Activated CD4-positive, alpha-beta T cell treated with anti-CD3 and anti-CD28 coated beads for 1 hour (primary cell): ENCODE results near the gene RUFY1.
A peak's percentile ranks its signal among the peaks of the same experiment; 100 is the strongest.
"Not testable (repeated sequence)": the region's sequence is repeated elsewhere in the genome, so short reads cannot be mapped to it uniquely, and the experiment has no call there.

Source experiments
- DNase-seq: peaks from one replicate; pipeline ENCODE4 v3.0.0-alpha.2; 2020

RUFY1 gene

DNA sequence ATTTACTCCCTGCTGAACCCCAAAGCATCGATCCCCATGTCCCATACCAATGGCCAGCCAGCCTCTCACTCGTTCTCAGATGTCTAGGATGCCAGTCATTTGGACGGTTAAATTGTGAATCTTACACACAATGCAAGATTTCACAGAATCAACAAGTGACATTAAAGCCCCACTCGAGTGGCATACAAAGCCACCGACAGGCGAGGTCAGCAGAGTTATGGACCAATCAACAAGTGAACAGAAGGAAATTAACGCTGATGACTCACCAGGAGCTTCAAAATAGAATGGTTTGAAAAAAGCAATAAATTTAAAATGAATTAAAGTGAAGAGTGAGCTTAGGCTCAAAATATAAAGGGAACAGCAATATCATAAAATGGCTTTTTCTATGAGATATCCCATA is 8.2 kb upstream of the RUFY1 start:
- no peak for DNase-seq

DNA sequence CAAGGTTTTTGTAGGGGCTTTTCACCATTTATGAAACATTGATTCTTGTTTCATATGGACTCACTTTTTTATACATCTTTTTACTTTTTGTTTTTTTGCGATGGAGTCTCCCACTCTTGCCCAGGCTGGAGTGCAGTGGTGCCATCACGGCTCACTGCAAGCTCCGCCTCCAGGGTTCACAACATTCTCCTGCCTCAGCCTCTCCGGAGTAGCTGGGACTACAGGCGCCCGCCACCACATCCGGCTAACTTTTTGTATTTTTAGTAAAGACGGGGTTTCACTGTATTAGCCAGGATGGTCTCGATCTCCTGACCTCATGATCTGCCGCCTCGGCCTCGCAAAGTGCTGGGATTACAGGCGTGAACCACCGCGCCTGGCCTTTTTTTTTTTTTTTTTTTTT is 7.1 kb upstream of the RUFY1 start:
- not testable (repeated sequence) for DNase-seq

DNA sequence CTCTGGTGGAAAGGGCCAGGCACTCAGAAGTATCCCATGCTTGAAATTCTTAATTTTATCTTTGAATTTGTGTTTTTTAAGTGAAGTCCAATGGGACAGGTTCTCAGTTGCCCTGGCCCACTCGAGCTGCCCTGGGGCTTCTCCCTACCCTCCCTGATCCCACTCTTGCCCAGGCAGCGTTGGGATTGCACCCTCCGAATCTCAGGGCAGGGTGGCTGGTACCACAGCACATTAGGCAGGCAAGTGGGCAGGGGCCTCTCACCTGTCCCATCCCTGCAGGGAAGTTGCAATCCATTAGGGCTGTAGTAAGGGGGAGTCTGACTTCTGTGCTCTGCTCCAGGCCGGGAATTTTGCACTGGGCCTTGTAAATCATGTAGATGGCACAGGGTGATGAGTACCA is 2.7 kb downstream of the RUFY1 start:
- DNase-seq = no peak

GRCh38 chr5:179553875-179554274 is 3.5 kb downstream of the RUFY1 start:
- DNase-seq = no peak

- DNase-seq = no peak
Measured at GRCh38 chr5:179554981-179555380, 4.6 kb downstream of the RUFY1 start.

DNA sequence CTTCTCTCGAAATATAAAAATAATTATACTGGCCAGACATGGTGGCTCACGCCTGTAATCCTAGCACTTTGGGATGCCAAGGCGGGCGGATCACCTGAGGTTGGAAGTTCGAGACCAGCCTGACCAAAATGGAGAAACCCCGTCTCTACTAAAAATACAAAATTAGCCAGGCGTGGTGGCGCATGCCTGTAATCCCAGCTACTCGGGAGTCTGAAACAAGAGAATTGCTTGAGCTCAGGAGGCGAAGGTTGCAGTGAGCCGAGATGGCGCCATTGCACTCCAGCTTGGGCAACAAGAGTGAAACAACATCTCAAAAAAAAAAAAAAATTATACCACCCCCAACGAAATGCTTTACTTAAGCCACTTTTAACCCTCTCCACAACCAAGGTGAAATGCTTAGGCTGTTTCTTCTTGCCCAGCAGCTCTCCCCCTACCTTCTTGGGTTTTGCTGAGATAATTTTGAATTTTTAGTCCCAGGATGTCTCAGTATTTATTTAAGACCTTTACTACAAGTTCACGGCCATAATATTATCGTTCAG is 8.0 kb downstream of the RUFY1 start:
- not testable (repeated sequence) for DNase-seq

DNA sequence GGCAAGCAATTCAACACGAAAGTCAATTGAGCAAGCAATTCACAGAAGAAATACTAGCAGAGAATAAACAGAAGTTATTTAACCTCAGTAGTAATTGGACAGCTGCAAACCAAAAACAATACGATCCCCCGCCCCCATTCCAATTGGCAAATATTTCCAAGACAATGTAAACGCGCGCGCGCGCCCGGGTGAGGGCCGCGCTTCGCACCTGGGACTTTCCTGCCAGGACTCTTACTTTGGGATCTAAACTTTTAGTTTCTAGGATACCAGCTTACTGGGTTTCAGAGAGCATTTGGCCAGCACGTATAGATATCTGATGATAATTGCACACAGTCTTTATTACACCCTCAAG is 8.6 kb downstream of the RUFY1 start:
- DNase-seq = no peak

- DNase-seq = peak; percentile 84
Measured at GRCh38 chr5:179559284-179560252, 9.2 kb downstream of the RUFY1 start.

- DNase-seq = no peak
Measured at GRCh38 chr5:179564526-179564925, 14.2 kb downstream of the RUFY1 start.

- no peak for DNase-seq
Measured at GRCh38 chr5:179568721-179569120, 18.4 kb downstream of the RUFY1 start.

- DNase-seq = no peak
Measured at GRCh38 chr5:179572386-179572785, 22.0 kb downstream of the RUFY1 start.

DNA sequence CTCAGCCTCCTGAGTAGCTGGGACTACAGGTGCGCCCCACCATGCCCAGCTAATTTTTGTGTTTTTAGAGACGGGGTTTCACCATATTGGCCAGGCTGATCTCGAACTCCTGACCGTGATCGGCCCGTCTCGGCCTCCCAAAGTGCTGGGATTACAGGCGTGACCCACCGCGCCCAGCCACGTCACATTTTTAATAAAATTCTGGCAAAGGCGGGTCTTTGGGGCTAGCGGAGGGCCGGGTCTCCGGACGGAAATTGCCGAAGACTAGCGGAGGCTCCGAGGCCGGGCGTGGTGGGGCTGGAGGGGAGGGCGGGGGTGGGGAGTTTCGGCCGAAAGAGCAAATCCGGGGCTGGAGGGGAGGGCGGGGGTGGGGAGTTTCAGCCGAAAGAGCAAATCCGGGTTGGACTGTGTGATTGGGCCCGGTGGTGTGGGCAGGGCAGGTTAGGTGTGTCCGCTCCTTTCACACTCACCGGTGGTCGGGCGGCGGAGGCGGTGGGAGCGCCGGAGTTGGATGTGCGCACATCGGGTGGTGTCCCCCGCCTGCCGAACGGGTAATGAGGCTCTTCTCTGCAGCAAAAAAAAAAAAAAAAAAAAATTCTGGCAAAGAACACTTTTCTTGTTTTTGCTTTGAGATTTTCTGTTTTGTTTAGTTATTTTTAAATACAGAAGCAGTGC is 27.1 kb downstream of the RUFY1 start:
- DNase-seq = no peak

DNA sequence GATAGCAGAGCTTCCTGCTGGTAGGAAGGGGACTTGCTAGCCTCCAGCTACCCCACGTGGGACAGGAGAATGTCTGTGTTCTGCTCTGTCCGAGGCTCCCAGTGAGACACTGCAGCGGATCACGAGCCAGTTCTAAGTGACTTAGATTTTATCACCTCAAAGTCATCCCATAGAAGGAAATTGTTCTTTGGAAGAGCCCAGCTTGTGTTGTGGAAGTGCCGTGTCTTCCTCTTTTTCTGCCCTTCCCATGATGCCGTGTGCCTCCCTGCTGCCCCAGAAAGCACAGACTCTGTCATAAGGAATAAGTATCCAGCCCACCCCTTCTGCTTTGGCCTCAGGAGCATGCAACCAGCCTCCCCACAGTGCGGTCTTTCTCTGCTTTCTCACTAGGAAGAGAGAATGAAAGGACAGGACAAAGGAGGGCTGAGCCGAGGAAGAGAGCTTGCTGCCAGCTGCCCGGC is 35.6 kb downstream of the RUFY1 start:
- no peak for DNase-seq

- no peak for DNase-seq
Measured at GRCh38 chr5:179588166-179588565, 37.8 kb downstream of the RUFY1 start.

DNA sequence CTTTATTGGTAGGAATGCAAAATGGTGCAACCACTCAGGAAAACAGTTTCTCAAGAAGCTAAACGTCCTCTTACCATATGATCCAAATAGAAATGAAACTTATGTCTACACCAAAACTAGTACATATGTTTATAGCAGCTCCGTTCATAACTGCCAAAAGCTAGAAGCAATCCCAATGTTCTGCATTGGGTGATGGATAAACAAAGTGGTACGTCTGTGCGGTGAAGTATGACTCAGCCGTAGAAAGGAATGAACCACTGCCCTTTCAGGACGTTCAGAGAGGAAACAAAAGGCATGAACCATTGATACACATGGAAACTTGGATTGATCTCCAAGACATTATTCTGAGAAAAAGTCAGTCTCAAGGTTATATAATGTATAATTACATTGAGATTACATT is 45.6 kb downstream of the RUFY1 start:
- DNase-seq = no peak

- DNase-seq = no peak
Measured at GRCh38 chr5:179596421-179596820, 46.1 kb downstream of the RUFY1 start.

- no peak for DNase-seq
Measured at GRCh38 chr5:179599100-179599499, 48.7 kb downstream of the RUFY1 start.

- no peak for DNase-seq
Measured at GRCh38 chr5:179599566-179599965, 49.2 kb downstream of the RUFY1 start.

GRCh38 chr5:179599973-179600372 is 49.6 kb downstream of the RUFY1 start:
- DNase-seq = no peak

DNA sequence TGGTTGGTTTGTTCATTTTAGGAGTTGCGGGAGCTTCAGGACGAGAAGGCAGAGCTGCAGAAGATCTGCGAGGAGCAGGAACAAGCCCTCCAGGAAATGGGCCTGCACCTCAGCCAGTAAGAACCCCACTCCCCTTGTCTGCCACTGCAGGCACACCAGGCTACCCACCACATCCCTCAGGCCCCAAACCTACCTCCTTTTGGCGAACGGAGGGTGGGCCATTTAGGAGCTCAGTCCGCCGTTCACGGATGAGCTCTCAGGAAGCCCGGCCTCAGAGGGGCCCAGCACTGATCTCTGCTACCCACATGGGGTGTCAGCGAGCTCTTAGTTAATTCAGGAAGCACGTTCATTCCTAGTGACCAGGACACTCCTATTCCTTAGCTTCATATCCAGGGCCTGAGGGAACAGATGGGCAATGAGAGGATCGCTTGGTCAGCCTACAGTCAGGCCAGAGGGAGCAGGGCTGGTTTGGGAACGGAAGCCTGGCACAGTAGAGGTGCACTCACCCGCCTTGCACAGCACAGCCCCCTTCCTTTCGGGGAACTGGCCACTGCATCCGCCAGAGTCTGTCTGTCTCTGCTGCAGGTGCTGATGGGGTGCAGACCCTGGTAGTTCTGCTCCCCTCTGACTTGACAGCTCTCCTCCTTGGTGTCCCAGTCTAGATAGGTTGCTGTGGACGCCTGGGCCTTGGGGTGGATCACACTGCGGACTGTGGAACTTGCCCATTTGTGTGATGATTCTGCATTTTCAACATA is 51.7 kb downstream of the RUFY1 start:
- no peak for DNase-seq

DNA sequence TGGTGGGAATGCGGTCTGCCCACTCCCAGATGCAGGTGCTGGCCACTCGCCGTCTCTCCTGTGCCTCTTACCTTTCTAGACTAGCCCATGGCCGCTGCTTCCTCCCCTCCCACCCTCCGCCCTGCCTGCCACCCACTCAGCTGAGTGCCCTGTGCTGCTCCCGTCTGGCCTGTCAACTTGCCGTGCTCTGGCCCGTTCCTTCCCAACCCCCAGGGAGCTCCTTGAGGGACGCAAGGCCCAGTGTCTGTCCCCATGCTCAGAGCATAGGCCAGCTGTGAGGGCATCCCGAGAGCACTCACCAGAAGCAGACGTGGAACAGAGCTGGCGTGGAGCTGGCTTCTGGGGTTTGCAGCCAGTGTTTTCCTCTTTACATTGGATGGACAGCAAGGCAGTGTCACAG is 53.0 kb downstream of the RUFY1 start:
- no peak for DNase-seq

DNA sequence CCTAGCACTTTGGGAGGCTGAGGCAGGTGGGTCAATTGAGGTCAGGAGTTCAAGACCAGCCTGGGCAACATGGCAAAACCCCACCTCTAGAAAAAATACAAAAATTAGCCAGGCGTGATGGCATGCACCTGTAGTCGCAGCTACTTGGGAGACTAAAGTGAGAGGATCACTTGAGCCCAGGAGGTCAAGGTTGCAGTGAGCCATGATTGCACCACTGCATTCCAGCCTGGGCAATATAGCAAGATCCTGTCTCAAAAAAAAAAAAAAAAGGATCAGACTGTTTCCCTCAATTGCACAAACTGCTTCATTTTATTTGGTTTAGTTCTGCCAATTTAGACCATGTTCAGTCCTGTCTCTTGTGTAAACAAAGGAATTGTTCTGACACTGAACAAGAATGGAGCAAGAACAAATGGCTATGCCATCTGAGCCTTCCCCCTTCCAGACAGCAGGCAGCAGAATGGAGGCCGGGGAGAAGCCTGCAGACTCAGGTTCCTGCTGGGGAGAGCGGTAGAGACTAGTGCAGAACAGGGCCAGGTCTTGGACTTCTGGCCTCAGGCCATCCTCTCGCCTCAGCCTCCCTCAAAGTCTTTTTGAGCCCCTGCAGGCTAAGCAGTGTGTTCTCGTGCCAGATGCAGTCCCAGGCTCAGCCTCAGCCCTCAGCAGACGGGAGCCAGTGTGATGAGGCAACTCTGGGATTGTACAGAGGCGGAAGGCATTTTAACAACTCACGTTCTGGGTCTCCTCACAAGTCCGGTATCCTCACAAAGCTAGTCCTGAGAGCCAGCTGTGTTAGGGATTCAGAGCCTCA is 54.9 kb downstream of the RUFY1 start:
- DNase-seq = no peak
